ENCODE data around the gene PARP15.

DNA sequence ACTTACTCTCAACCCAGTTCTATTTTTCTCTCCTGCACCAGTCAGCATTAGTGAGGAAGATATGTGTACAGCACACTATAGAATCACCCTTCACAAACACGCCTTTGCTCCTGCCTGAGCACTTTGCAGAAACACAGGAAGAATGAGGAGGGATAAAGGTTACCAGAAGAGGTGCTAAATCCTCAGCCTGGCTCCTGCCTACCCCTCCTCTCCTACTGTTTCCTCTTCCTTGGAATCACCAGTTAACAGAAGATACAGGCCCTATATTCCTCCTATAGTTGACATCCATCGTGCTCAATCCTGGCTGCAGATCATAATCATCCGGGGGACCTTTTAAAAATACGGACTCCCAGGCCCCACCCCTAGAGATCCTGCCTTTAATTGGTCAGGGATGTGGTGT lies 28.9 kb downstream of the PARP15 start:
- no peak for TF ChIP-seq TCF7L2 (IDR thresholded peaks at IDR 0.05; ENCODE audit: borderline replicate concordance, extremely low read depth, insufficient read depth, insufficient read length)
- TF ChIP-seq POLR2A (IDR thresholded peaks at IDR 0.05; ENCODE audit: borderline replicate concordance, extremely low read depth, insufficient read depth, insufficient read length) = no peak
- TF ChIP-seq ZFX (IDR thresholded peaks at IDR 0.05) = no peak
- TF ChIP-seq, protein P1, sequence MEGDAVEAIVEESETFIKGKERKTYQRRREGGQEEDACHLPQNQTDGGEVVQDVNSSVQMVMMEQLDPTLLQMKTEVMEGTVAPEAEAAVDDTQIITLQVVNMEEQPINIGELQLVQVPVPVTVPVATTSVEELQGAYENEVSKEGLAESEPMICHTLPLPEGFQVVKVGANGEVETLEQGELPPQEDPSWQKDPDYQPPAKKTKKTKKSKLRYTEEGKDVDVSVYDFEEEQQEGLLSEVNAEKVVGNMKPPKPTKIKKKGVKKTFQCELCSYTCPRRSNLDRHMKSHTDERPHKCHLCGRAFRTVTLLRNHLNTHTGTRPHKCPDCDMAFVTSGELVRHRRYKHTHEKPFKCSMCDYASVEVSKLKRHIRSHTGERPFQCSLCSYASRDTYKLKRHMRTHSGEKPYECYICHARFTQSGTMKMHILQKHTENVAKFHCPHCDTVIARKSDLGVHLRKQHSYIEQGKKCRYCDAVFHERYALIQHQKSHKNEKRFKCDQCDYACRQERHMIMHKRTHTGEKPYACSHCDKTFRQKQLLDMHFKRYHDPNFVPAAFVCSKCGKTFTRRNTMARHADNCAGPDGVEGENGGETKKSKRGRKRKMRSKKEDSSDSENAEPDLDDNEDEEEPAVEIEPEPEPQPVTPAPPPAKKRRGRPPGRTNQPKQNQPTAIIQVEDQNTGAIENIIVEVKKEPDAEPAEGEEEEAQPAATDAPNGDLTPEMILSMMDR (IDR thresholded peaks at IDR 0.05 in 2 of 3, conservative IDR thresholded peaks at IDR 0.05 in 1 of 3; ENCODE audit: borderline replicate concordance in 1 of 3, insufficient read depth in 1 of 3, low read depth in 2 of 3, low read length in 2 of 3) = no peak
- TF ChIP-seq POLR2AphosphoS5 (IDR thresholded peaks at IDR 0.05; ENCODE audit: low read depth, low read length) = no peak
- TF ChIP-seq EZH2phosphoT487 (IDR thresholded peaks at IDR 0.05; ENCODE audit: borderline replicate concordance) = no peak
- TF ChIP-seq CEBPB (IDR thresholded peaks at IDR 0.05; ENCODE audit: low read depth) = no peak
- TF ChIP-seq EGR1 (IDR thresholded peaks at IDR 0.05; ENCODE audit: low read depth) = no peak
- TF ChIP-seq EZH2 (IDR thresholded peaks at IDR 0.05) = no peak
- TF ChIP-seq, protein P2, sequence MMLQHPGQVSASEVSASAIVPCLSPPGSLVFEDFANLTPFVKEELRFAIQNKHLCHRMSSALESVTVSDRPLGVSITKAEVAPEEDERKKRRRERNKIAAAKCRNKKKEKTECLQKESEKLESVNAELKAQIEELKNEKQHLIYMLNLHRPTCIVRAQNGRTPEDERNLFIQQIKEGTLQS (IDR thresholded peaks at IDR 0.05) = no peak
- TF ChIP-seq, protein P3, sequence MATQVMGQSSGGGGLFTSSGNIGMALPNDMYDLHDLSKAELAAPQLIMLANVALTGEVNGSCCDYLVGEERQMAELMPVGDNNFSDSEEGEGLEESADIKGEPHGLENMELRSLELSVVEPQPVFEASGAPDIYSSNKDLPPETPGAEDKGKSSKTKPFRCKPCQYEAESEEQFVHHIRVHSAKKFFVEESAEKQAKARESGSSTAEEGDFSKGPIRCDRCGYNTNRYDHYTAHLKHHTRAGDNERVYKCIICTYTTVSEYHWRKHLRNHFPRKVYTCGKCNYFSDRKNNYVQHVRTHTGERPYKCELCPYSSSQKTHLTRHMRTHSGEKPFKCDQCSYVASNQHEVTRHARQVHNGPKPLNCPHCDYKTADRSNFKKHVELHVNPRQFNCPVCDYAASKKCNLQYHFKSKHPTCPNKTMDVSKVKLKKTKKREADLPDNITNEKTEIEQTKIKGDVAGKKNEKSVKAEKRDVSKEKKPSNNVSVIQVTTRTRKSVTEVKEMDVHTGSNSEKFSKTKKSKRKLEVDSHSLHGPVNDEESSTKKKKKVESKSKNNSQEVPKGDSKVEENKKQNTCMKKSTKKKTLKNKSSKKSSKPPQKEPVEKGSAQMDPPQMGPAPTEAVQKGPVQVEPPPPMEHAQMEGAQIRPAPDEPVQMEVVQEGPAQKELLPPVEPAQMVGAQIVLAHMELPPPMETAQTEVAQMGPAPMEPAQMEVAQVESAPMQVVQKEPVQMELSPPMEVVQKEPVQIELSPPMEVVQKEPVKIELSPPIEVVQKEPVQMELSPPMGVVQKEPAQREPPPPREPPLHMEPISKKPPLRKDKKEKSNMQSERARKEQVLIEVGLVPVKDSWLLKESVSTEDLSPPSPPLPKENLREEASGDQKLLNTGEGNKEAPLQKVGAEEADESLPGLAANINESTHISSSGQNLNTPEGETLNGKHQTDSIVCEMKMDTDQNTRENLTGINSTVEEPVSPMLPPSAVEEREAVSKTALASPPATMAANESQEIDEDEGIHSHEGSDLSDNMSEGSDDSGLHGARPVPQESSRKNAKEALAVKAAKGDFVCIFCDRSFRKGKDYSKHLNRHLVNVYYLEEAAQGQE (IDR thresholded peaks at IDR 0.05; ENCODE audit: low read depth) = no peak
- TF ChIP-seq, protein P4, sequence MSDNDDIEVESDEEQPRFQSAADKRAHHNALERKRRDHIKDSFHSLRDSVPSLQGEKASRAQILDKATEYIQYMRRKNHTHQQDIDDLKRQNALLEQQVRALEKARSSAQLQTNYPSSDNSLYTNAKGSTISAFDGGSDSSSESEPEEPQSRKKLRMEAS (IDR thresholded peaks at IDR 0.05) = no peak
- TF ChIP-seq JUND (IDR thresholded peaks at IDR 0.05) = no peak
- no peak for TF ChIP-seq YY1 (IDR thresholded peaks at IDR 0.05; ENCODE audit: extremely low read depth, insufficient replicate concordance, low read depth, low read length)
